ENCODE data around the gene RBM18. TPM values are rescaled to one million over a fixed set of nuclear protein-coding genes. Genes with fewer than 3 reads are reported as not detected.

RBM18 gene
- total RNA-seq, 2 donors from 2014 or later, result 30.0 to 35.8 TPM

GRCh38 chr9:122215663-122216062 is 49.0 kb downstream of the RBM18 start:
- no peak for DNase-seq
- no peak for ATAC-seq (replicated peaks in 1 of 2)
- no peak overlapping the region for H3K27ac Mint-ChIP-seq
- H3K36me3 Mint-ChIP-seq (ENCODE audit: insufficient read depth in 2 of 2), result peaks cover 0 to 4% of the 10 kb centered on the region in 2 donors
- H3K27me3 Mint-ChIP-seq (ENCODE audit: low read depth), result peaks cover 94% of the 10 kb centered on the region
- peaks cover 40% of the 10 kb centered on the region for H3K4me1 Mint-ChIP-seq (ENCODE audit: low read depth)
- no peak overlapping the region for H3K4me3 Mint-ChIP-seq
- no peaks in the 10 kb centered on the region for H3K9me3 Mint-ChIP-seq

GRCh38 chr9:122214507-122214906 is 50.1 kb downstream of the RBM18 start:
- no peak for ATAC-seq (replicated peaks in 1 of 2)
- no peak overlapping the region for H3K27ac Mint-ChIP-seq
- H3K27me3 Mint-ChIP-seq (ENCODE audit: low read depth), result peaks cover 89% of the 10 kb centered on the region
- peaks cover 32% of the 10 kb centered on the region for H3K4me1 Mint-ChIP-seq (ENCODE audit: low read depth)
- no peak for DNase-seq
- H3K4me3 Mint-ChIP-seq, result peak overlapping the region; percentile 68 to 73
- no peaks in the 10 kb centered on the region for H3K9me3 Mint-ChIP-seq
- H3K36me3 Mint-ChIP-seq (ENCODE audit: insufficient read depth in 2 of 2), result peaks cover 0 to 2% of the 10 kb centered on the region in 2 donors

- no peak overlapping the region for H3K27ac Mint-ChIP-seq
- peak overlapping the region; percentile 73 for H3K4me3 Mint-ChIP-seq
- H3K9me3 Mint-ChIP-seq, result no peaks in the 10 kb centered on the region
- peak; percentile 89 to 93 for ATAC-seq (replicated peaks in 1 of 2)
- peaks cover 0 to 2% of the 10 kb centered on the region in 2 donors for H3K36me3 Mint-ChIP-seq (ENCODE audit: insufficient read depth in 2 of 2)
- peak; percentile 77 to 82 for DNase-seq
- peaks cover 25% of the 10 kb centered on the region for H3K4me1 Mint-ChIP-seq (ENCODE audit: low read depth)
- H3K27me3 Mint-ChIP-seq (ENCODE audit: low read depth), result peaks cover 82% of the 10 kb centered on the region
These were observed 50.8 kb downstream of the RBM18 start for GRCh38 chr9:122213589-122214413.

GRCh38 chr9:122213102-122213588 is 51.5 kb downstream of the RBM18 start:
- H3K27me3 Mint-ChIP-seq (ENCODE audit: low read depth), result peaks cover 78% of the 10 kb centered on the region
- H3K4me1 Mint-ChIP-seq (ENCODE audit: low read depth), result peaks cover 18% of the 10 kb centered on the region
- H3K27ac Mint-ChIP-seq, result no peak overlapping the region
- peaks cover 0 to 2% of the 10 kb centered on the region in 2 donors for H3K36me3 Mint-ChIP-seq (ENCODE audit: insufficient read depth in 2 of 2)
- no peak for ATAC-seq (replicated peaks in 1 of 2)
- DNase-seq, result no peak
- no peaks in the 10 kb centered on the region for H3K9me3 Mint-ChIP-seq
- peak overlapping the region; percentile 29 to 73 for H3K4me3 Mint-ChIP-seq

GRCh38 chr9:122212473-122213004 is 52.1 kb downstream of the RBM18 start:
- no peak overlapping the region for H3K27ac Mint-ChIP-seq

GRCh38 chr9:122209451-122209850 is 55.2 kb downstream of the RBM18 start:
- no peak for ATAC-seq (replicated peaks in 1 of 2)
- Mint-ChIP-seq H3K4me1 (ENCODE audit: low read depth) (peaks cover 11% of the 10 kb centered on the region), H3K4me3 (no peak overlapping the region), H3K27ac (no peak overlapping the region), H3K36me3 (ENCODE audit: insufficient read depth in 2 of 2) (peaks cover 0 to 2% of the 10 kb centered on the region in 2 donors), H3K9me3 (no peaks in the 10 kb centered on the region), H3K27me3 (ENCODE audit: low read depth) (peaks cover 53% of the 10 kb centered on the region)
- no peak for DNase-seq

More at GRCh38 chr9:122212473-122213004, 52.1 kb downstream of the RBM18 start:
- no peaks in the 10 kb centered on the region for H3K9me3 Mint-ChIP-seq
- ATAC-seq (replicated peaks in 1 of 2), result no peak
- peak overlapping the region; percentile 29 to 73 for H3K4me3 Mint-ChIP-seq
- H3K4me1 Mint-ChIP-seq (ENCODE audit: low read depth), result peaks cover 12% of the 10 kb centered on the region
- peaks cover 76% of the 10 kb centered on the region for H3K27me3 Mint-ChIP-seq (ENCODE audit: low read depth)
- H3K36me3 Mint-ChIP-seq (ENCODE audit: insufficient read depth in 2 of 2), result peaks cover 0 to 2% of the 10 kb centered on the region in 2 donors
- DNase-seq, result no peak

GRCh38 chr9:122207096-122207495 is 57.5 kb downstream of the RBM18 start:
- H3K36me3 Mint-ChIP-seq (ENCODE audit: insufficient read depth in 2 of 2), result no peaks in the 10 kb centered on the region
- no peak for DNase-seq

GRCh38 chr9:122206118-122207046 is 58.3 kb downstream of the RBM18 start:
- no peak for DNase-seq
- H3K27me3 Mint-ChIP-seq (ENCODE audit: low read depth), result peaks cover 28% of the 10 kb centered on the region
- no peak overlapping the region for H3K27ac Mint-ChIP-seq

More at GRCh38 chr9:122207096-122207495, 57.5 kb downstream of the RBM18 start:
- Mint-ChIP-seq H3K9me3 (no peaks in the 10 kb centered on the region), H3K4me3 (no peak overlapping the region), H3K4me1 (ENCODE audit: low read depth) (no peaks in the 10 kb centered on the region), H3K27me3 (ENCODE audit: low read depth) (peaks cover 34% of the 10 kb centered on the region), H3K27ac (no peak overlapping the region)
- no peak for ATAC-seq (replicated peaks in 1 of 2)

GRCh38 chr9:122205176-122205575 is 59.5 kb downstream of the RBM18 start:
- H3K4me1 Mint-ChIP-seq (ENCODE audit: low read depth), result no peaks in the 10 kb centered on the region
- ATAC-seq (replicated peaks in 1 of 2), result no peak
- no peak overlapping the region for H3K4me3 Mint-ChIP-seq
- peaks cover 16% of the 10 kb centered on the region for H3K27me3 Mint-ChIP-seq (ENCODE audit: low read depth)
- no peak overlapping the region for H3K27ac Mint-ChIP-seq
- H3K36me3 Mint-ChIP-seq (ENCODE audit: insufficient read depth in 2 of 2), result no peaks in the 10 kb centered on the region
- H3K9me3 Mint-ChIP-seq, result no peaks in the 10 kb centered on the region
- no peak for DNase-seq

More at GRCh38 chr9:122206118-122207046, 58.3 kb downstream of the RBM18 start:
- Mint-ChIP-seq H3K4me1 (ENCODE audit: low read depth) (no peaks in the 10 kb centered on the region), H3K4me3 (no peak overlapping the region), H3K36me3 (ENCODE audit: insufficient read depth in 2 of 2) (no peaks in the 10 kb centered on the region), H3K9me3 (no peaks in the 10 kb centered on the region)
- no peak for ATAC-seq (replicated peaks in 1 of 2)

- ATAC-seq (replicated peaks in 1 of 2), result no peak
These were observed 60.1 kb downstream of the RBM18 start for GRCh38 chr9:122204491-122204890.

GRCh38 chr9:122204055-122204454 is 60.6 kb downstream of the RBM18 start:
- no peaks in the 10 kb centered on the region for H3K36me3 Mint-ChIP-seq (ENCODE audit: insufficient read depth in 2 of 2)
- no peak for ATAC-seq (replicated peaks in 1 of 2)
- no peaks in the 10 kb centered on the region for H3K9me3 Mint-ChIP-seq
- no peaks in the 10 kb centered on the region for H3K4me1 Mint-ChIP-seq (ENCODE audit: low read depth)
- H3K27ac Mint-ChIP-seq, result no peak overlapping the region
- H3K4me3 Mint-ChIP-seq, result no peak overlapping the region
- peaks cover 14% of the 10 kb centered on the region for H3K27me3 Mint-ChIP-seq (ENCODE audit: low read depth)
- DNase-seq, result no peak

More at GRCh38 chr9:122204491-122204890, 60.1 kb downstream of the RBM18 start:
- Mint-ChIP-seq H3K27me3 (ENCODE audit: low read depth) (peaks cover 14% of the 10 kb centered on the region), H3K27ac (no peak overlapping the region), H3K4me3 (no peak overlapping the region), H3K4me1 (ENCODE audit: low read depth) (no peaks in the 10 kb centered on the region), H3K36me3 (ENCODE audit: insufficient read depth in 2 of 2) (no peaks in the 10 kb centered on the region), H3K9me3 (no peaks in the 10 kb centered on the region)
- DNase-seq, result no peak

GRCh38 chr9:122202111-122202510 is 62.5 kb downstream of the RBM18 start:
- Mint-ChIP-seq H3K9me3 (no peaks in the 10 kb centered on the region), H3K27ac (no peak overlapping the region), H3K36me3 (ENCODE audit: insufficient read depth in 2 of 2) (no peaks in the 10 kb centered on the region), H3K4me3 (no peak overlapping the region), H3K4me1 (ENCODE audit: low read depth) (no peaks in the 10 kb centered on the region), H3K27me3 (ENCODE audit: low read depth) (peaks cover 15% of the 10 kb centered on the region)
- ATAC-seq (replicated peaks in 1 of 2) (no peak), DNase-seq (no peak)

Data from activated T-cell treated with anti-CD3 and anti-CD28 coated beads, Interleukin-2, amount 50 U/mL, for 72 hours (primary cell).